Measurements from ENCODE around the gene NELFB.

NELFB gene

DNA sequence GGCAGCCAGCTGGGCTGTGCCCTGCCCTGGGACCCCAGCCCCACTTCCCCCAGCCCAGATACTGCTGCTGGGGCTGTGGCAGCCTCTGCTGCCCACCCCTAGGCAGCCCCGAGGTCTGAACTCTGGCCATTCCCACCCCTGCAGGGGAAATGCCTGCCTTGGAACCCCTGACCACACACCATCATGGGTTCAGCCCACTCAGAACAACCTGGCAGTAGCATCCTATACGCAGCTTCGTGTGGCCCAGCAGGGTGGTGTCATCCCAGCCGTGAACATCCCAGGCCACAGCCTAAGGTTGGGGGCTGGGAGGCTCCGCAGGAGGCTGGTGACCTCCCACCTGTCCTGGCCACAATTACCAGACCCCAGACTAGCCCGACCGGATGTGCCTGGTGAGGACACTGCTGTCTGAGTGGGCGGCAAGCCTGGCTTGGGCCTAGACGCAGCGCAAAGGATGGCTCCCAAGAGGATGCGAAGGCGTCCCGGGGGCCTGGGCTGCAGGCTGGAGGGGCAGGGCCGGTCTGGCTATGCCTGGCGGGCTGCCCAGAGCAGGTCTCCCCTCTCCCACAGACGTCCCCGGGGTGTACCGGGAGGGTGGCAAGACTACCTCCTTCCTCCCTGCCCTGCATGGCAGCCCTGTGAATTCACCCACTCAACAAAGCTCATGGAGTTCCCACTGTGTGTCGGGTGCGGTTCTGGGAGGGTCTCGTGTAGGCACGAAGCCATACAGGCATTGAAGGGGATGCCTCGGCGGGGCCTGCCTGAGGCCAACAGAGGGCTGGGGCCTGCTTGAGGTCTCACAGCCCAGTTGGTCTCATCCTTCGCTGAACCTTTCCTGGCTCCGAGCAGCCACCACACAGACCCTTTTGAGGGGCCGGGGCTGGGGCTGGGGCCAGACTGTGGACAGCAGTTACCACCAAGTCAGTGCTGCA is 25.9 kb upstream of the NELFB start:
- Histone ChIP-seq H3K4me3 (no peak overlapping the region), H3K27ac (no peak overlapping the region)
- TF ChIP-seq, protein P1, sequence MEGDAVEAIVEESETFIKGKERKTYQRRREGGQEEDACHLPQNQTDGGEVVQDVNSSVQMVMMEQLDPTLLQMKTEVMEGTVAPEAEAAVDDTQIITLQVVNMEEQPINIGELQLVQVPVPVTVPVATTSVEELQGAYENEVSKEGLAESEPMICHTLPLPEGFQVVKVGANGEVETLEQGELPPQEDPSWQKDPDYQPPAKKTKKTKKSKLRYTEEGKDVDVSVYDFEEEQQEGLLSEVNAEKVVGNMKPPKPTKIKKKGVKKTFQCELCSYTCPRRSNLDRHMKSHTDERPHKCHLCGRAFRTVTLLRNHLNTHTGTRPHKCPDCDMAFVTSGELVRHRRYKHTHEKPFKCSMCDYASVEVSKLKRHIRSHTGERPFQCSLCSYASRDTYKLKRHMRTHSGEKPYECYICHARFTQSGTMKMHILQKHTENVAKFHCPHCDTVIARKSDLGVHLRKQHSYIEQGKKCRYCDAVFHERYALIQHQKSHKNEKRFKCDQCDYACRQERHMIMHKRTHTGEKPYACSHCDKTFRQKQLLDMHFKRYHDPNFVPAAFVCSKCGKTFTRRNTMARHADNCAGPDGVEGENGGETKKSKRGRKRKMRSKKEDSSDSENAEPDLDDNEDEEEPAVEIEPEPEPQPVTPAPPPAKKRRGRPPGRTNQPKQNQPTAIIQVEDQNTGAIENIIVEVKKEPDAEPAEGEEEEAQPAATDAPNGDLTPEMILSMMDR (IDR thresholded peaks at IDR 0.05), result no peak
- DNase-seq (ENCODE audit: low spot score), result no peak

DNA sequence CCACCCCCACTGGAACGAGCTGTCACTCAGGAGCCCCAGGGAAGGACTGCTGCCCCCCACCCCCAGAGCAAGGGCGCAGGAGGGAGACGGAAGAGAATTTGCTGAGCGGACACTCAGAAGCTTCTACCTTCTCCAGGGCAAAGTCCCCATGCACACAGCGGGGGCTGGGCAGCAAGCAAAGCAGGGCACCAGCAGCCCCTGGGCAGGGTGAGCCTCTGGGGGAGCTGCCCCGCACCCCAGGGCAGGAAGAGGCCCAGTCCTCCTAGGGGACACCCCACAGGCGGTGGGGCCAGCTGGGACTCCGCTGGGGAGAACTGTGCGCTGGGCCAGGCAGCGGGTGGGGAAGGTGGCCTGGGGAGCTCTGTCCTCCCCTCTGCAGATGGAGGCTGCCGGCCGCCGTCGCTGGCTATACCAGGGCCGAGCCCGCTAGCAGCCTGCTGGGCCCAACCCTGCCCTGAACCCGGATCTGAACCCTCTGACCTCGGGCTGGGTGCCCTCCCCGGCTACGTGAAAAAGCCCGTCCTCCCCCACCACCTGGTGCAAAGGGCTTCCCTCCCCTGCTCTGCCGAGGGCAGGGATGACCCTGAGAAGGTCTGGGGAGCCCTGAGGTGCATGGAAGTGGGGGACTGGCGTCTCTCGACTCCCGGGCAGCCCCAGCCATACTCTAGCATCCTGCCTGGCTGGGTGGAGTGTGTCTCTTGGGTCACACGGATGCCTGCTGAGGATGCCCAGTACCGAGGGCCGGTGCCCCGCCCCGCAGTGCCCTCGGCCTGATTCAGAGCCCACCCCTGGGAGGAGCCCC is 25.0 kb upstream of the NELFB start:
- Histone ChIP-seq H3K4me3 (no peak overlapping the region), H3K27ac (no peak overlapping the region)
- no peak for DNase-seq (ENCODE audit: low spot score)
- TF ChIP-seq, protein P1 (IDR thresholded peaks at IDR 0.05), result no peak

DNA sequence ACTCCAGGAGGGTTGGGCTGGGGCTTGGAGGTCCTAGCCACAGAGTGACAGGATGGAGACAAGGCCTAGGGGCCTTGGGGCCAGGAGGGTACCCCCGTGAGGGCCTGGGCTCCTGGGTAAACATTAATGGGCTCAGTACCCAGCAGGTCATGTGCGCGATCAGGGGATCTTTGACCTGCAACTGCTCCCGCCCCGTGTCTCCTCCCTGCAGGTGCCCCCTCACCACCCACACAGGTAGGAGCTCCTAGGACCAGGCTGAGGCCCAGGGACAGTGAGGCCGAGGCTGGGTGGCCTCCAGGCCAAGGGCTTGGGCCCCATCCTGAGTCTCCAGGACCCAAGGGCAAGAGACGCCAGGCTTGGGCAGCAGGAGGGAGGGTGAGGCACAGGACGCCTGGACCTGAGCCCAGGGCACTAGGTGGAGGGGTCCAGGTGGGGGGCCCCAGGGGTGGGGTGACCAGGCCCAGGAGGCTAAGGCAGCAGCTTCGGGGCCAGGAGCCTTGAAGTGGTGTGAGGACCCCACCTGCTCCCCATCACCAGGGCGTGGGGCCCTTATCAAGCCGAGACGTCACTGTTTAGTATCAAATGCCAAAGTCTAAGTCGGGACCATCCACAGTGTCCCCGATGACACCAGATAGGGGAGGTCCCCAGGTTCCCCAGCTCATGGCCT is 24.3 kb upstream of the NELFB start, which contains the start of gene SLC34A3:
Gene SLC34A3 (plus strand): TSS at position 197 of the 667 bp plus-strand sequence. CDS start 802 bp downstream, outside the sequence.
- DNase-seq (ENCODE audit: low spot score), result no peak
- H3K4me3 ChIP-seq, result no peak within 1 kb of the TSS

DNA sequence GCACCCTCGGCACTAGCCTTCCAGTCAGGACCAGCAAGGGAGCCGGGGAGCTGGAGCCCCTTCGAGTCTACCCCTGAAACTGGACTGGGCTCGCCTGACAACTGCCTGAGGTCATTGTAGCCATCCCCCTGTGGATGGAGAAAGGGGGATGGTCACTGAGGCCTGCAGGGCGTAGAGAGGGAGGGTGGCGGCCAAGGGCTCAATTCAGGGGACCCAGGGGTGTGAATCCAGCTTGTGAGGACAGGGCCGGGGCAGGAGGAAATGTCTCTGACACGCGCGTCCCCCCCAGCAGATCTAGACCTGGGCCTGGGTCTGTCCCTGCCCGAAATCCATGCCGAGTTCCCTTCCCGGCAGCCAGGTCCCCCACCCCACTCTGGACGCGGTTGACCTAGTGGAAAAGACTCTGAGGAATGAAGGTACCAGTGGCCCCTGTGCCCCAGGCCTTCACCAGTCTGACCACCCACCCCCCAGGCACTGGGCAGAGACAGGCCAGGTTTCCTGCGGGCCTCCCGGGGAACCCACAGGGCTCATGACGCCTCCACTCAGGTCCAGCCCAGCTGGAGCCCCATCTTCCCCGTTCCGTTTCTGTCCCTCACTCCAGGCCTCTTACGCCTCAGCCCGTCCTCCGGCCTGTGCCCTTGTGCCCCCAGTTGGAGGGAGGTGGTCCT is 23.6 kb upstream of the NELFB start:
- H3K4me3 ChIP-seq, result no peak overlapping the region
- TF ChIP-seq, protein P1 (IDR thresholded peaks at IDR 0.05), result no peak

More for the DNA sequence above, 24.3 kb upstream of the NELFB start, which contains the start of gene SLC34A3:
- TF ChIP-seq, protein P1 (IDR thresholded peaks at IDR 0.05), result no peak
- H3K27ac ChIP-seq, result no peak within 1 kb of the TSS

DNA sequence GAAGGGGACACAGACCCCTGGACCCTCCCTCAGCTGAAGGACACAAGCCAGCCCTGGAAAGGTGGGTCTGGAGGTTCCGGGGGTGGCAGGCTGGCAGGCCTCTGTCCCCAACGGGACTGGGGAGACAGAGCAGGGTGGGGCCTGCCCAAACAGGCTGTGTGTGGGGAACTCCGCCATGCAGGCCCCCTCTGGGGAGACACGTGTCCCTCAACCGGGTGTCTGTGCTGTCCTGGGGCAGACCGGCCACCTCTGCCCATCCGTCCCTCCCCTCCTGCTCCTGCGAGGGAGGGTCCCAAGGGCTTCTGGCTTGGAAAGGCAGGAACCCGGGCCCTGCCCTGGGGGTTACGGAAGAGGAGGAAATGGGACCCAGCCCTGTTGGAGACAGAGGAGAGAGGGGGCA is 23.0 kb upstream of the NELFB start:
- Histone ChIP-seq H3K4me3 (no peak overlapping the region), H3K27ac (no peak overlapping the region)
- no peak for DNase-seq (ENCODE audit: low spot score)
- TF ChIP-seq, protein P1 (IDR thresholded peaks at IDR 0.05), result no peak

More for the DNA sequence above, 23.6 kb upstream of the NELFB start:
- H3K27ac ChIP-seq, result no peak overlapping the region
- no peak for DNase-seq (ENCODE audit: low spot score)

DNA sequence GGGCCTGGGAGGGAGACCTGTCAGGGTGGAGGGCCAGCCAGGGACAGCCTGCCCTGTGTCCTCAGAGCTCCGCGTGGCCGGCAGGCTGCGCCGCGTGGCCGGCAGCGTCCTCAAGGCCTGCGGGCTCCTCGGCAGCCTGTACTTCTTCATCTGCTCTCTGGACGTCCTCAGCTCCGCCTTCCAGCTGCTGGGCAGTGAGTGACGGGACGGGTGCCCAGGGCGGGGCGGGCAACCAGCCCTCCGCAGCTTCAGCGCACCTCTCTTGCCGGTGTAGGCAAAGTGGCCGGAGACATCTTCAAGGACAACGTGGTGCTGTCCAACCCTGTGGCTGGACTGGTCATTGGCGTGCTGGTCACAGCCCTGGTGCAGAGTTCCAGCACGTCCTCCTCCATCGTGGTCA is 22.6 kb upstream of the NELFB start:
- TF ChIP-seq, protein P1 (IDR thresholded peaks at IDR 0.05), result no peak
- no peak overlapping the region for H3K4me3 ChIP-seq
- H3K27ac ChIP-seq, result no peak overlapping the region
- DNase-seq (ENCODE audit: low spot score), result no peak

All from coronary artery (tissue), 2 donors.